HepG2 (cell line): Measurements from ENCODE around the gene ZPLD1. TPM values are rescaled to one million over a fixed set of nuclear protein-coding genes. Genes with fewer than 3 reads are reported as not detected.

ENCODE experiments used
- ATAC-seq: fragments of 200-7000 bp; cut with Tn5 transposase; 3 replicates; pipeline ENCODE4 v1.9.1; 2020; ENCODE audit warnings: mild to moderate bottlenecking, moderate library complexity
- BruUV-seq: library from RNA; stranded (reverse); fragments of 400-500 nt; replicated peaks from 2 replicates; lab custom pipeline; 2021; lab: Mats Ljungman, UMichigan
- CTCF ChIA-PET: fragments of 300-600 bp; formaldehyde crosslinking; extraction: SDS; loops from one replicate; lab custom pipeline; 2021; ENCODE audit warnings: low total read pairs, inconsistent platforms, low intra/inter-chr PET ratio; lab: Yijun Ruan, JAX
- POLR2A ChIA-PET: fragments of 350-600 bp; sonication (Branson Sonifier 250); formaldehyde crosslinking; loops from one replicate; lab custom pipeline; 2020; ENCODE audit warnings: antibody characterized with exemption, inconsistent platforms; lab: Yijun Ruan, JAX
- DNase-seq: peaks from one replicate; pipeline ENCODE4 v3.0.0-alpha.2; 2015; ENCODE audit warnings: low spot score
- FAIRE-seq: peaks from 3 replicates; lab custom pipeline; 2011; peaks lifted over from hg19 to GRCh38; lab: Jason Lieb, UNC
- H2AFZ ChIP-seq: one replicate; pipeline ENCODE4 v1.6.1; 2011; ENCODE audit warnings: low read length, inconsistent platforms
- H3K27ac ChIP-seq: fragments of 300-600 bp; 3 replicates; pipeline ENCODE4 v1.8.0; 2011; ENCODE audit warnings: mixed run types, mild to moderate bottlenecking, mixed read lengths, low read length, inconsistent platforms; ENCODE audit not compliant: insufficient read depth; ENCODE audit errors: extremely low read length
- H3K27me3 ChIP-seq, 2 experiments: fragments of 200-600 bp in 1 of 2; 2 replicates in 1 of 2; 3 replicates in 1 of 2; pipeline versions ENCODE4 v1.6.0 to v1.8.0; 2011; ENCODE audit warnings: low read length in 2 of 2, mild to moderate bottlenecking in 2 of 2, moderate library complexity in 2 of 2, inconsistent platforms in 1 of 2; ENCODE audit not compliant: insufficient read depth in 2 of 2, control insufficient read depth in 1 of 2
- H3K36me3 ChIP-seq, 2 experiments: fragments of 200-600 bp in 1 of 2; replicated peaks in 1 of 2; 2 replicates in 1 of 2; 3 replicates in 1 of 2; pipeline versions ENCODE4 v1.5.1 to v1.8.0; 2011; ENCODE audit warnings: low read length in 2 of 2, inconsistent platforms in 1 of 2; ENCODE audit not compliant: insufficient read depth in 2 of 2, control insufficient read depth in 1 of 2
- H3K4me1 ChIP-seq: 2 replicates; pipeline ENCODE4 v1.5.1; 2012; ENCODE audit warnings: low read length, inconsistent platforms; ENCODE audit not compliant: insufficient read depth
- H3K4me2 ChIP-seq: 2 replicates; pipeline ENCODE4 v1.6.0; 2011; ENCODE audit warnings: low read depth, low read length, inconsistent platforms
- H3K4me3 ChIP-seq, 3 experiments: fragments of 200-600 bp in 1 of 3; sonication (generic), shearing (Covaris generic) in 1 of 3; replicated peaks in 1 of 3; 2 replicates each; pipeline ENCODE4 v1.5.1; 2011 to 2016; ENCODE audit warnings: low read length in 3 of 3, inconsistent platforms in 2 of 3, low read depth in 2 of 3, mild to moderate bottlenecking in 2 of 3, control low read depth in 1 of 3, mixed read lengths in 1 of 3; ENCODE audit not compliant: insufficient read depth in 1 of 3
- H3K79me2 ChIP-seq: one replicate; pipeline ENCODE4 v1.6.1; 2011; ENCODE audit warnings: low read length, inconsistent platforms; ENCODE audit not compliant: insufficient read depth
- H3K9ac ChIP-seq: 2 replicates; pipeline ENCODE4 v1.6.0; 2011; ENCODE audit warnings: mild to moderate bottlenecking, low read depth, low read length, inconsistent platforms; ENCODE audit not compliant: insufficient read depth
- H3K9me3 ChIP-seq: 2 replicates; pipeline ENCODE4 v1.5.1; 2012; ENCODE audit warnings: mild to moderate bottlenecking, low read length
- H4K20me1 ChIP-seq: 2 replicates; pipeline ENCODE4 v1.6.0; 2011; ENCODE audit warnings: inconsistent platforms, mild to moderate bottlenecking, low read length, moderate library complexity; ENCODE audit not compliant: insufficient read depth
- FUBP1 ChIP-seq: sonication (generic); formaldehyde crosslinking; IDR thresholded peaks from 2 replicates; pipeline ENCODE4 v1.5.1; 2020; ENCODE audit warnings: missing genetic modification reagents, mild to moderate bottlenecking, borderline replicate concordance
- HDAC6 ChIP-seq: fragments of 200-600 bp; sonication (generic); IDR thresholded peaks from 2 replicates; pipeline ENCODE4 v1.7.0; 2017; ENCODE audit warnings: mild to moderate bottlenecking, antibody characterized with exemption, low read length, low read depth
- KAT7 ChIP-seq: IDR thresholded peaks from 2 replicates; pipeline ENCODE4 v1.6.1; 2018; ENCODE audit warnings: borderline replicate concordance, missing compliant biosample characterization
- MAFF ChIP-seq: IDR thresholded peaks from 2 replicates; pipeline ENCODE4 v1.6.1; 2011; ENCODE audit warnings: low read depth, low read length, improper control_type of control experiment
- MAFK ChIP-seq, 2 experiments: IDR thresholded peaks in 1 of 2; conservative IDR thresholded peaks in 1 of 2; 2 replicates each; pipeline ENCODE4 v1.6.1; 2011; ENCODE audit warnings: improper control_type of control experiment in 2 of 2, low read length in 2 of 2
- SSRP1 ChIP-seq: IDR thresholded peaks from 2 replicates; pipeline ENCODE4 v1.6.1; 2016; ENCODE audit warnings: control low read depth
- TAF15 ChIP-seq: fragments of 200-400 bp; formaldehyde crosslinking; IDR thresholded peaks from one replicate; pipeline ENCODE4 v1.6.1; 2018; ENCODE audit warnings: mild to moderate bottlenecking, low read depth, low read length; ENCODE audit not compliant: poor library complexity, severe bottlenecking
- ZNF205 ChIP-seq: IDR thresholded peaks from 2 replicates; pipeline ENCODE4 v1.6.1; 2018; ENCODE audit warnings: missing biosample characterization, missing genetic modification reagents
- ZNF383 ChIP-seq: sonication (generic); formaldehyde crosslinking; IDR thresholded peaks from 2 replicates; pipeline ENCODE4 v1.4.0; 2020; ENCODE audit warnings: missing genetic modification reagents, mild to moderate bottlenecking, borderline replicate concordance
- ZNF674 ChIP-seq: sonication (generic); formaldehyde crosslinking; IDR thresholded peaks from 2 replicates; pipeline ENCODE4 v1.5.0; 2020; ENCODE audit warnings: low read depth, mild to moderate bottlenecking, missing genetic modification reagents
- WGBS: methylation state at CpG from one replicate; pipeline ENCODE4 v1.1.6; 2017; ENCODE audit warnings: low lambda C conversion rate; 5-methylcytosine and 5-hydroxymethylcytosine counted together
- in situ Hi-C: cut with HindIII; loops from 2 replicates; pipeline ENCODE4 v1.10.0; 2017; ENCODE audit warnings: low pct_unique_long_range_greater_than_20kb; ENCODE audit not compliant: extremely low pct_ligation_motif_present
- intact Hi-C: fragments of 100-400 bp; cut with micrococcal nuclease; formaldehyde crosslinking; loops from one replicate; pipeline ENCODE4 v1.10.0; 2022; ENCODE audit not compliant: unreplicated experiment
- polyA plus RNA-seq, 8 experiments: library from polyadenylated mRNA; depleted of rRNA in 3 of 8; stranded (reverse) in 7 of 8; unstranded in 1 of 8; fragments of >200 nt; fragmentation: Illumina TruSeq in 4 of 8; extraction: Trizol in 4 of 8; gene quantifications; 2 replicates each; pipeline versions ENCODE4 v1.2.1 to v1.2.3, GENCODE V29; 2011 to 2016; ENCODE audit warnings: low read depth in 4 of 8, missing spikeins in 1 of 8, mixed read lengths in 1 of 8; ENCODE audit not compliant: insufficient read depth in 1 of 8
- total RNA-seq, 5 experiments: library from RNA; depleted of rRNA; stranded (reverse); fragments of >200 nt; fragmentation: Illumina TruSeq; extraction: Trizol; gene quantifications; 2 replicates each; pipeline ENCODE4 v1.2.3, GENCODE V29; 2016; ENCODE audit warnings: low read depth in 1 of 5
- TF ChIP-seq, protein P1 (sequence below): sonication (generic); formaldehyde crosslinking; IDR thresholded peaks from 2 replicates; pipeline ENCODE4 v1.4.0; 2020; ENCODE audit warnings: missing genetic modification reagents, borderline replicate concordance
- TF ChIP-seq, protein P2 (sequence below): sonication (generic); formaldehyde crosslinking; IDR thresholded peaks from 2 replicates; pipeline ENCODE4 v1.5.0; 2020; ENCODE audit warnings: mild to moderate bottlenecking, missing genetic modification reagents

Gene ZPLD1
- total and polyA plus RNA-seq, 2 of the 13 experiments (the other 11 are each of a cell fraction or from before 2014, with no cell fraction given): not detected

- WGBS: 21% methylated on average over 2 of the region's 2 CpGs
- CTCF ChIA-PET: no interaction called here
Measured at GRCh38 chr3:102464261-102464660, 29.4 kb downstream of the ZPLD1 start.

GRCh38 chr3:102466001-102466400 is 31.2 kb downstream of the ZPLD1 start:
- no peaks in the 10 kb centered on the region for H3K9me3 ChIP-seq
- ATAC-seq (no peak), DNase-seq (no peak), FAIRE-seq (no peak)
- no peaks in the 10 kb centered on the region for H3K36me3 ChIP-seq
- H3K4me1 ChIP-seq: no peaks in the 10 kb centered on the region
- H3K27me3 ChIP-seq: no peaks in the 10 kb centered on the region
- H3K79me2 ChIP-seq: no peaks in the 10 kb centered on the region
- no TSS peak for BruUV-seq
- 0% methylated on average over 1 of the region's 1 CpG for WGBS
- no peak overlapping the region for H2AFZ ChIP-seq
- ChIA-PET CTCF (no interaction called here), POLR2A (no interaction called here)
- in situ Hi-C loops: no loop called here
- H3K9ac ChIP-seq: no peak overlapping the region
- no peak overlapping the region for H3K4me3 ChIP-seq
- H3K27ac ChIP-seq: no peak overlapping the region
- intact Hi-C loops: no loop called here
- no peaks in the 10 kb centered on the region for H4K20me1 ChIP-seq
- H3K4me2 ChIP-seq: no peak overlapping the region
- TF ChIP-seq, protein P1, sequence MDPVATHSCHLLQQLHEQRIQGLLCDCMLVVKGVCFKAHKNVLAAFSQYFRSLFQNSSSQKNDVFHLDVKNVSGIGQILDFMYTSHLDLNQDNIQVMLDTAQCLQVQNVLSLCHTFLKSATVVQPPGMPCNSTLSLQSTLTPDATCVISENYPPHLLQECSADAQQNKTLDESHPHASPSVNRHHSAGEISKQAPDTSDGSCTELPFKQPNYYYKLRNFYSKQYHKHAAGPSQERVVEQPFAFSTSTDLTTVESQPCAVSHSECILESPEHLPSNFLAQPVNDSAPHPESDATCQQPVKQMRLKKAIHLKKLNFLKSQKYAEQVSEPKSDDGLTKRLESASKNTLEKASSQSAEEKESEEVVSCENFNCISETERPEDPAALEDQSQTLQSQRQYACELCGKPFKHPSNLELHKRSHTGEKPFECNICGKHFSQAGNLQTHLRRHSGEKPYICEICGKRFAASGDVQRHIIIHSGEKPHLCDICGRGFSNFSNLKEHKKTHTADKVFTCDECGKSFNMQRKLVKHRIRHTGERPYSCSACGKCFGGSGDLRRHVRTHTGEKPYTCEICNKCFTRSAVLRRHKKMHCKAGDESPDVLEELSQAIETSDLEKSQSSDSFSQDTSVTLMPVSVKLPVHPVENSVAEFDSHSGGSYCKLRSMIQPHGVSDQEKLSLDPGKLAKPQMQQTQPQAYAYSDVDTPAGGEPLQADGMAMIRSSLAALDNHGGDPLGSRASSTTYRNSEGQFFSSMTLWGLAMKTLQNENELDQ (CRISPR knock-in tag): no peak
- no peak for TF ChIP-seq TAF15
- no peak for TF ChIP-seq ZNF674 (CRISPR knock-in tag)
- no peak for TF ChIP-seq SSRP1
- TF ChIP-seq, protein P2, sequence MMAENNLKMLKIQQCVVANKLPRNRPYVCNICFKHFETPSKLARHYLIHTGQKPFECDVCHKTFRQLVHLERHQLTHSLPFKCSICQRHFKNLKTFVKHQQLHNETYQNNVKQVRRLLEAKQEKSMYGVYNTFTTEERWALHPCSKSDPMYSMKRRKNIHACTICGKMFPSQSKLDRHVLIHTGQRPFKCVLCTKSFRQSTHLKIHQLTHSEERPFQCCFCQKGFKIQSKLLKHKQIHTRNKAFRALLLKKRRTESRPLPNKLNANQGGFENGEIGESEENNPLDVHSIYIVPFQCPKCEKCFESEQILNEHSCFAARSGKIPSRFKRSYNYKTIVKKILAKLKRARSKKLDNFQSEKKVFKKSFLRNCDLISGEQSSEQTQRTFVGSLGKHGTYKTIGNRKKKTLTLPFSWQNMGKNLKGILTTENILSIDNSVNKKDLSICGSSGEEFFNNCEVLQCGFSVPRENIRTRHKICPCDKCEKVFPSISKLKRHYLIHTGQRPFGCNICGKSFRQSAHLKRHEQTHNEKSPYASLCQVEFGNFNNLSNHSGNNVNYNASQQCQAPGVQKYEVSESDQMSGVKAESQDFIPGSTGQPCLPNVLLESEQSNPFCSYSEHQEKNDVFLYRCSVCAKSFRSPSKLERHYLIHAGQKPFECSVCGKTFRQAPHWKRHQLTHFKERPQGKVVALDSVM (CRISPR knock-in tag): no peak
- TF ChIP-seq ZNF205 (CRISPR knock-in tag): no peak
- TF ChIP-seq KAT7 (CRISPR knock-in tag): no peak
- TF ChIP-seq ZNF383 (CRISPR knock-in tag): no peak

More at GRCh38 chr3:102464261-102464660, 29.4 kb downstream of the ZPLD1 start:
- H4K20me1 ChIP-seq: no peaks in the 10 kb centered on the region
- no peak overlapping the region for H3K4me3 ChIP-seq
- no peak overlapping the region for H3K27ac ChIP-seq
- TF ChIP-seq FUBP1 (CRISPR knock-in tag) (no peak), MAFK (conservative IDR thresholded peaks at IDR 0.05 in 1 of 2, IDR thresholded peaks at IDR 0.05 in 1 of 2; ENCODE audit: low read length in 2 of 2) (peak; percentile 20 to 59; a peak in 2 of 4 replicates), HDAC6 (no peak), MAFF (peak; percentile 41; the same call in 1 of the 2 replicates)
- no peaks in the 10 kb centered on the region for H3K79me2 ChIP-seq
- FAIRE-seq (no peak), ATAC-seq (no peak), DNase-seq (no peak)
- H3K9me3 ChIP-seq: no peaks in the 10 kb centered on the region
- POLR2A ChIA-PET: no interaction called here
- no peaks in the 10 kb centered on the region for H3K4me1 ChIP-seq
- H3K36me3 ChIP-seq: no peaks in the 10 kb centered on the region
- no peak overlapping the region for H2AFZ ChIP-seq
- in situ Hi-C loops (no loop called here), intact Hi-C loops (no loop called here)
- no peak overlapping the region for H3K9ac ChIP-seq
- H3K27me3 ChIP-seq: no peaks in the 10 kb centered on the region
- BruUV-seq: no TSS peak
- H3K4me2 ChIP-seq: no peak overlapping the region
